ENCODE data around the gene HPSE2.

The HPSE2 gene

GRCh38 chr10:98795467-98795866 is 440.2 kb downstream of the HPSE2 start:
- H3K4me3 ChIP-seq (ENCODE audit: low read depth, low read length), result no peak overlapping the region
- no peak for TF ChIP-seq CTCF (IDR thresholded peaks at IDR 0.05; ENCODE audit: borderline replicate concordance, insufficient read depth, low read depth, low read length)

DNA sequence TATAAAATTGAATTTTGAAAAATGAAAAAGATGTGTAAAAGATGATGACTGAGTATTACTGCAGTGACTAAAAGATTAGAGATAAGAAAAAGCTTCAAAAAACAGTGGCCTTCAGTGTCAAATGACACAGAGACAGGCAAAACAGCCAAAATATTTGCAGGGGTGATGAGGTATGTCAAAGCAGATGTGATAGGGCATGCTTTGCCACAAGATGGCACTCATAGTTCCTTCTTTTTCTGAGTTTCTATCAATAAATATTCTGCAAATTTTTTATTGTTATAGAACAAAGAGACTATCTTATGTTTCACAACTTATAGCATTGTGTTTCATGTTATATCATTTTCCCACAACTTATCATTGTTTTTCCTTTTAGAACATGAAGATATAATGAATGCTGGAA is 444.8 kb downstream of the HPSE2 start:
- TF ChIP-seq CTCF (IDR thresholded peaks at IDR 0.05; ENCODE audit: borderline replicate concordance, insufficient read depth, low read depth, low read length), result 0 out of 2 replicates have a peak, but pooled peaks have one; percentile 7
- H3K4me3 ChIP-seq (ENCODE audit: low read depth, low read length), result no peak overlapping the region

DNA sequence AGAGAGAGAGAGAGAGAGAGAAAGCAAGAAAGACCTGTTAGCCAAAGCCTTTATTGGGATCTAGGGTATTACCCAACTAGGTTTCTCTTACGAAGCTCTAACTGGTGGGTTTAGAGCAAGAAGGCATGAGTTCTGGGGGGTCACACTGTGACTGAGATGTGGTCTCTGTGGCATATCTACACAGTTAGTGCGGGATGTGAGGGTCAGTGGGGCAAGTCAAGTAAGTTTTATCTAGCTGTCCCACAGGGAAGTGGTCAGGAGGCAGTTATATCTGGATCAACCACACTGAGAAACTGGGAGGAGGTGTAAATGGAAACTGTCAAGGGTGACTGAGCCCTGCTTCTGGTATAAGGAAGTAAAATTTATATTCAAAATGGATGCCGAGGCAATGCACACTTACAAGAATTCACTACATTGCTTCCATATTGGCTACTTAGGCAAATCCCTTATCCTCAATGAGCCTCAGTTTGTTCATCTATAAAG is 457.3 kb downstream of the HPSE2 start:
- no peak for TF ChIP-seq CTCF (IDR thresholded peaks at IDR 0.05; ENCODE audit: borderline replicate concordance, insufficient read depth, low read depth, low read length)
- no peak overlapping the region for H3K4me3 ChIP-seq (ENCODE audit: low read depth, low read length)

GRCh38 chr10:98758463-98758862 is 477.2 kb downstream of the HPSE2 start:
- no peak overlapping the region for H3K4me3 ChIP-seq (ENCODE audit: low read depth, low read length)
- TF ChIP-seq CTCF (IDR thresholded peaks at IDR 0.05; ENCODE audit: borderline replicate concordance, insufficient read depth, low read depth, low read length), result no peak

- no peak overlapping the region for H3K4me3 ChIP-seq (ENCODE audit: low read depth, low read length)
- TF ChIP-seq CTCF (IDR thresholded peaks at IDR 0.05; ENCODE audit: borderline replicate concordance, insufficient read depth, low read depth, low read length), result peak; percentile 17; the same call in 1 of the 2 replicates
Measured at GRCh38 chr10:98748298-98748697, 487.4 kb downstream of the HPSE2 start.

DNA sequence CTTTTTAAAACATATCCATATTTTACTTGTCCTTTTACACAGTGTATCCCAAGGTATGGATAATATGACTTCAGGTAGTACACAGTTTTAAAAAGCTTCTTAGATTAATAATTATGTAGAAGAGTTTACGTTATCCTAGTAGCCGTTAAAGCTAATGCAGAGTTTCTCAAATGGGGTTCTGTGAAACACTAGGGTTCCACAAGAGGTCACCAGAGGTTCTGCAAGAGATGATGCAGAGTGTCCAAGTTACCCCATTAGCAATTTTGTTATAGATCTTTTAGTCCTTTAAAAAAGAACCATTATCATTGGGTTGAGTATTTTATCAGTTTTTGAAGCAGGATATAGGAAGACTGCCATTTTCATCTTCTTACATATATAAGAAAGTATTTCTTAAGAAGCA is 490.0 kb downstream of the HPSE2 start:
- no peak for TF ChIP-seq CTCF (IDR thresholded peaks at IDR 0.05; ENCODE audit: borderline replicate concordance, insufficient read depth, low read depth, low read length)
- no peak overlapping the region for H3K4me3 ChIP-seq (ENCODE audit: low read depth, low read length)

GRCh38 chr10:98720551-98720950 is 515.1 kb downstream of the HPSE2 start:
- TF ChIP-seq CTCF (IDR thresholded peaks at IDR 0.05; ENCODE audit: borderline replicate concordance, insufficient read depth, low read depth, low read length), result no peak
- no peak overlapping the region for H3K4me3 ChIP-seq (ENCODE audit: low read depth, low read length)
